Spleen (tissue), 11 donors: Measurements from ENCODE around the gene STARD3NL. TPM values are rescaled to one million over a fixed set of nuclear protein-coding genes. Genes with fewer than 3 reads are reported as not detected.

ENCODE experiments used
- DNase-seq: peaks from one replicate; pipeline ENCODE4 v3.0.0-alpha.2; 2020
- H3K27ac ChIP-seq, 8 donors: fragments of 200-600 bp; sonication (generic) in 7 of 8; 1 replicate in 4 of 8; 2 replicates in 4 of 8; pipeline versions ENCODE4 v1.5.0 to v1.8.0; 2016 to 2021; ENCODE audit warnings: inconsistent platforms in 4 of 8, mild to moderate bottlenecking in 4 of 8, moderate library complexity in 1 of 8
- H3K27me3 ChIP-seq, 7 donors: fragments of 200-600 bp; sonication (generic) in 6 of 7; replicated peaks in 1 of 7; 1 replicate in 4 of 7; 2 replicates in 3 of 7; pipeline versions ENCODE4 v1.5.0 to v1.8.0; 2016 to 2021; ENCODE audit warnings: inconsistent platforms in 3 of 7, mild to moderate bottlenecking in 1 of 7
- H3K36me3 ChIP-seq, 6 donors: fragments of 200-600 bp; sonication (generic) in 5 of 6; 1 replicate in 4 of 6; 2 replicates in 2 of 6; pipeline versions ENCODE4 v1.5.0 to v1.8.0; 2016 to 2021; ENCODE audit warnings: inconsistent platforms in 2 of 6
- H3K4me1 ChIP-seq, 6 donors: fragments of 200-600 bp; sonication (generic) in 5 of 6; 1 replicate in 3 of 6; 2 replicates in 3 of 6; pipeline versions ENCODE4 v1.5.0 to v1.8.0; 2016 to 2021; ENCODE audit warnings: inconsistent platforms in 3 of 6
- H3K4me3 ChIP-seq, 8 donors: fragments of 200-600 bp; sonication (generic) in 7 of 8; 1 replicate in 4 of 8; 2 replicates in 4 of 8; pipeline versions ENCODE4 v1.5.0 to v1.8.0; 2016 to 2021; ENCODE audit warnings: inconsistent platforms in 4 of 8, mild to moderate bottlenecking in 4 of 8, moderate library complexity in 2 of 8
- H3K9me3 ChIP-seq, 8 donors: fragments of 200-600 bp; sonication (generic) in 7 of 8; 1 replicate in 4 of 8; 2 replicates in 4 of 8; pipeline versions ENCODE4 v1.5.0 to v1.8.0; 2016 to 2021; ENCODE audit warnings: inconsistent platforms in 4 of 8
- POLR2A ChIP-seq, 3 donors: fragments of 450-650 bp; IDR thresholded peaks; one replicate each; pipeline ENCODE4 v1.5.1; 2017; ENCODE audit warnings: antibody characterized with exemption in 3 of 3, mild to moderate bottlenecking in 1 of 3
- POLR2AphosphoS5 ChIP-seq, 3 donors: sonication (generic); formaldehyde crosslinking; IDR thresholded peaks; one replicate each; pipeline ENCODE4 v1.5.1; 2017; ENCODE audit warnings: antibody characterized with exemption in 3 of 3
- WGBS, 5 donors: extraction: QIAGEN DNeasy Blood & Tissue Kit in 3 of 5; methylation state at CpG; one replicate each; pipeline versions ENCODE4 v1.1.5 to v1.1.7; 2013 to 2018; 5-methylcytosine and 5-hydroxymethylcytosine counted together
- intact Hi-C: fragments of 100-400 bp; cut with DNase I; formaldehyde crosslinking; loops from one replicate; pipeline ENCODE4 v1.15.0; 2023; ENCODE audit warnings: low total_unique reads
- polyA plus RNA-seq, 3 donors: library from polyadenylated mRNA; stranded (reverse); fragments of 200-250 nt; gene quantifications; one replicate each; pipeline ENCODE4 v1.2.1, GENCODE V29; 2013
- total RNA-seq, 7 donors: library from RNA; depleted of rRNA in 3 of 7; stranded (reverse); fragments of >200 nt in 3 of 7; fragmentation: NEBNext Ultra II Directional in 4 of 7; extraction: Animal tissue kit (Norgen Biotek cat#: 25700) in 4 of 7; gene quantifications; one replicate each; pipeline versions ENCODE4 v1.1.0 to v1.2.1, GENCODE V29; 2016 to 2021
- TF ChIP-seq, protein P1 (sequence below), 11 experiments: fragments of 200-600 bp in 7 of 11; fragments of 450-650 bp in 4 of 11; sonication (generic) in 4 of 11; IDR thresholded peaks in 8 of 11; conservative IDR thresholded peaks in 3 of 11; 1 replicate in 7 of 11; 2 replicates in 4 of 11; pipeline versions ENCODE4 v1.4.0 to v1.8.0; 2016 to 2021; ENCODE audit warnings: antibody characterized with exemption in 11 of 11, inconsistent platforms in 4 of 11, mild to moderate bottlenecking in 1 of 11
- donor health status: healthy with polysubstance abuse.
- donor health status: DM: no; HTN: no; CAD: no; lungs with moderate emphysema.
- donor health status: DM: no; HTN: no; CAD: no.
- donor health status: Bipolar disorder and iron deficiency.
- donor health status: healthy.
- donor health status: DM: no; HTN: no; CAD: no.
- donor health status: DM: yes; HTN: yes; CAD: no.

STARD3NL gene
- total and polyA plus RNA-seq, 10 donors = 19.8 to 50.2 (median 36.7) TPM

DNA sequence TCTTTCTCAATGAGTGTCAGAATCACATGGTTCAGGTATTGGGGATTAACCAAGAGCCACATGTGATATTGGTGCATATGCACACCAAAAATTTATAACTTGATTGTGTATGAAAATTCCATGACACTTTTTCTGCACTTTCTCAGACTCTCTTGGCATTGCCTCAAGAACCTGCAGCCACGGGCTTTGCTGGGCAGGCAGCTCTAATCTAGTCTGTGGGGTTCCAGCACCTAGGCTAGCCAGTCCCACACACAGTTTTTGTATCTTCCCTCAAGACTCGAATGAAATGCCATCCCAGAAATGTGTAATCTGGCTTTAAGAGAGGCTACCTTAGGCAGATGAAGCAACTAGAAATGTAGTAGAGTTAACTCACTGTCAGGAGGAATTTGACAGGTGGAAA is 21.7 kb downstream of the STARD3NL start:
- Histone ChIP-seq H3K27ac (no peak overlapping the region), H3K4me1 (peaks cover 0 to 66% (median 16%) of the 10 kb centered on the region in 6 donors), H3K27me3 (no peaks in the 10 kb centered on the region), H3K9me3 (no peaks in the 10 kb centered on the region), H3K4me3 (no peak overlapping the region), H3K36me3 (peaks cover 0 to 14% (median 0%) of the 10 kb centered on the region in 6 donors)
- intact Hi-C loops = no loop called here
- TF ChIP-seq POLR2A (IDR thresholded peaks at IDR 0.05) (no peak), POLR2AphosphoS5 (IDR thresholded peaks at IDR 0.05) (no peak)
- TF ChIP-seq, protein P1, sequence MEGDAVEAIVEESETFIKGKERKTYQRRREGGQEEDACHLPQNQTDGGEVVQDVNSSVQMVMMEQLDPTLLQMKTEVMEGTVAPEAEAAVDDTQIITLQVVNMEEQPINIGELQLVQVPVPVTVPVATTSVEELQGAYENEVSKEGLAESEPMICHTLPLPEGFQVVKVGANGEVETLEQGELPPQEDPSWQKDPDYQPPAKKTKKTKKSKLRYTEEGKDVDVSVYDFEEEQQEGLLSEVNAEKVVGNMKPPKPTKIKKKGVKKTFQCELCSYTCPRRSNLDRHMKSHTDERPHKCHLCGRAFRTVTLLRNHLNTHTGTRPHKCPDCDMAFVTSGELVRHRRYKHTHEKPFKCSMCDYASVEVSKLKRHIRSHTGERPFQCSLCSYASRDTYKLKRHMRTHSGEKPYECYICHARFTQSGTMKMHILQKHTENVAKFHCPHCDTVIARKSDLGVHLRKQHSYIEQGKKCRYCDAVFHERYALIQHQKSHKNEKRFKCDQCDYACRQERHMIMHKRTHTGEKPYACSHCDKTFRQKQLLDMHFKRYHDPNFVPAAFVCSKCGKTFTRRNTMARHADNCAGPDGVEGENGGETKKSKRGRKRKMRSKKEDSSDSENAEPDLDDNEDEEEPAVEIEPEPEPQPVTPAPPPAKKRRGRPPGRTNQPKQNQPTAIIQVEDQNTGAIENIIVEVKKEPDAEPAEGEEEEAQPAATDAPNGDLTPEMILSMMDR (IDR thresholded peaks at IDR 0.05 in 8 of 11, conservative IDR thresholded peaks at IDR 0.05 in 3 of 11) = no peak
- no peak for DNase-seq
- 73 to 91% (median 82%) methylated on average over 2 of the region's 2 CpGs for WGBS, 5 donors

DNA sequence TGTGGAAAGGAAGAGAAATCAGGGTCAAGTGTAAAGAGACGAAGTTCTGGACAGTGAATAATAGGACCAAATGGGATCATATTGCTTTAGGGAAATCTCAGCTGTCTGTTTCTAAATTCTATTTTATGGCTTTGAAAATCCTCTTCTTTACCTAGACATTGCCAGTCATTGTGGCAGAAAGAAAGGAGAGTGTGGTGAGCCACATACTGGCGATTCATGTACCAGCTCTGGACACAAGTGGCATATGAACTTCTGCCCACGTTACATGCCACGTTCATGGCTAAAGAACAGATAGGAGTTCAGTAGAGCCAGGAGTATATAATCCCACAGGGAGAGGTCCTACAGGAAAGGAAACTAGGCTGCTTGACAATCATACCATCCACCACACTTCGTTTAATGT is 28.0 kb downstream of the STARD3NL start:
- H3K9me3 ChIP-seq = no peaks in the 10 kb centered on the region
- DNase-seq = no peak
- H3K27ac ChIP-seq = no peak overlapping the region
- H3K4me3 ChIP-seq = no peak overlapping the region
- H3K36me3 ChIP-seq = peaks cover 0 to 56% (median 13%) of the 10 kb centered on the region in 6 donors
- H3K4me1 ChIP-seq = peaks cover 0 to 15% (median 0%) of the 10 kb centered on the region in 6 donors
- TF ChIP-seq, protein P1 (IDR thresholded peaks at IDR 0.05 in 8 of 11, conservative IDR thresholded peaks at IDR 0.05 in 3 of 11) = no peak
- TF ChIP-seq POLR2A (IDR thresholded peaks at IDR 0.05) = no peak
- intact Hi-C loops = no loop called here
- H3K27me3 ChIP-seq = no peaks in the 10 kb centered on the region
- 72 to 90% (median 80%) methylated on average over 5 of the region's 5 CpGs for WGBS, 5 donors

DNA sequence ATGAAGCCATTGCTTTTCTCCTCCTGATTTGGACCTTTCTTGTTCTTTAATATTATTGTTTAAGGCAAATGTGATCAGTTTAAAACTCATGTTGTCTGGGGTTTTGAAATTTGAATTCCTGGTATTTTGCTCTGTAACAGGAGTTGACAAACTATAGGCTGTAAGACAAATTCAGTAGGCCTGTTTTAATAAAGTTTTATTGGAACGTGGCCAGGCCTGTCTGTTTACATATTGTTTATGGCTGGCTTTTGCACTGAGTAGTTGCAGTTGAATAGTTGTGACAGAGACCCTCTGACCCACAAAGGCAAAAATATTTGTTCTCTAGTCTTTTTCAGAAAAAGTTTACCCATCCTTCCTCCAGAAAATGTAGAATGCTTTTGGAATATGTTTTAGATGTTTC is 29.8 kb downstream of the STARD3NL start:
- intact Hi-C loops = no loop called here
- Histone ChIP-seq H3K9me3 (no peaks in the 10 kb centered on the region), H3K27ac (no peak overlapping the region), H3K4me3 (no peak overlapping the region), H3K27me3 (no peaks in the 10 kb centered on the region), H3K36me3 (peaks cover 0 to 63% (median 13%) of the 10 kb centered on the region in 6 donors), H3K4me1 (peaks cover 0 to 14% (median 0%) of the 10 kb centered on the region in 6 donors)
- 83 to 98% (median 97%) methylated on average over 1 of the region's 1 CpG for WGBS, 5 donors
- TF ChIP-seq POLR2A (IDR thresholded peaks at IDR 0.05) (no peak), POLR2AphosphoS5 (IDR thresholded peaks at IDR 0.05) (no peak)
- TF ChIP-seq, protein P1 (IDR thresholded peaks at IDR 0.05 in 8 of 11, conservative IDR thresholded peaks at IDR 0.05 in 3 of 11) = no peak
- no peak for DNase-seq

DNA sequence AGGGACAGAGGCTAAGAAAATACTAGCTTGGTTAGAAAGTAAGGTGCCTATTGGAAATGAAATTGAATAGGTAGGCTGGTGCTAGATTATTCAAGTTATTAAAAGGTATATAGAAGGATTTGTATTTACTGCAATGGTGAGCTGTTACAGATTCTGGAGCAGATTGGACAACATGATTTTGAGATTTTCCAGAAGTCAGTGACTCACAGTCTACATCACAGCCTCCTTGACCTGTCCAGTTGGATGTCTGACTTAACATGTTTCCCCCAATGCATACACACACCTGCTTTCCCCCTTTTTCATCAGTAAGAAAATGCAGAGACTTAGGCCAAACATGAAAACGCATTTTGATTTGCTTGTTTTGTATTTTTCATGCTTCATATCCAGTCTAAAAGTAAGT is 33.4 kb downstream of the STARD3NL start:
- no peak for DNase-seq
- WGBS, 5 donors = 90 to 96% (median 95%) methylated on average over 1 of the region's 1 CpG
- H3K27ac ChIP-seq = no peak overlapping the region
- no peak overlapping the region for H3K4me3 ChIP-seq
- H3K4me1 ChIP-seq = peaks cover 3 to 32% (median 14%) of the 10 kb centered on the region in 6 donors
- peaks cover 0 to 86% (median 14%) of the 10 kb centered on the region in 6 donors for H3K36me3 ChIP-seq
- no peaks in the 10 kb centered on the region for H3K27me3 ChIP-seq
- no peaks in the 10 kb centered on the region for H3K9me3 ChIP-seq
- intact Hi-C loops = loop anchor here (10.0 kb wide), 1 partner anchor 163 kb away; no protein-coding TSS in a partner anchor
- TF ChIP-seq POLR2AphosphoS5 (IDR thresholded peaks at IDR 0.05) (no peak), POLR2A (IDR thresholded peaks at IDR 0.05) (no peak)
- TF ChIP-seq, protein P1 (IDR thresholded peaks at IDR 0.05 in 8 of 11, conservative IDR thresholded peaks at IDR 0.05 in 3 of 11) = no peak
